ENCODE data around the gene GRK2. TPM values are rescaled to one million over a fixed set of nuclear protein-coding genes. Genes with fewer than 3 reads are reported as not detected.
A peak's percentile ranks its signal among the peaks of the same experiment; 100 is the strongest.

Gene GRK2
- total and polyA plus RNA-seq, 9 of the 15 experiments (the other 6 are each of a cell fraction or from before 2014, with no cell fraction given): 0.24 to 95.8 (median 56.5) TPM

DNA sequence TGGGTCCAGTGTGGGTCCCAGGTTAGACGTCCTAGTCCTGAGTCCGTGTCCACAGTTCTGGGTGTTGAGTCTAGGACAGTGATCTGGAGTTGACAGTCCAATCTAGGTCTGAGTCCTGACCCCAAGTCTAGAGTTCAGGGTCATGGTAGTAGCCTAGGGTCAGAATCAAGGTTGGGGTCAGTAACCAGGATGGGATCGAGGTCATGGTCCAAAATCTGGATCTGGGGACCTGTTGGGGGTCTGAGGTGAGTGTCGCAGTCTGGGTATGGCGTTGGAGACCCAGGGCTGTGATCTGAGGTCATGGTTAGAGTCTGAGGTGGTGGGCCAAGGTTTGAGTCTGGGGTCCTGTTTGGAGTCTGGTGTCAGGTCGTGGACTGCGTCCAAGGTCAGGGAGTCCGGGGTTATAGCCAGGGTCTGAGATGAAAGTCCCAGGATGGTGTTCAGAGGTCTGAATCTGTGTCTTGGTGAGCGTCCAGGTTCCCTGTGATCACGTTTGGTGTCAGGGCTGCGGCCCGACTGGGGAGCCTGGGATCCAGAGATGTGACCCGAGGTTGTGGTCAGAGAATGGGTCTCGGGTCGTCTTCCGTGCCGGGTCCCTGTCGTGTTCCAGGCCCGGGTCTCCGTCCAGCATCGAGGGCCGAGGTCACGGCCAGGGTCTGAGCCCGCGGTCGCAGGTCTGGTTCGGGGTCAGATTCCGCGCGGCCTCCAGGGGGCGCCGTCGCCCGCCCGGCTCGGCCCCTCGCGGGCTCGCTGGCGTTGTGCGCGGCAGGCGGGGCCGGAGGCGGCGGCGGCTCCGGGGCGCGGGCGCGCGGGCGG is 432 bp upstream of the GRK2 start (continued):
- TF ChIP-seq SMC3 (conservative IDR thresholded peaks at IDR 0.05; ENCODE audit: insufficient read depth, low read depth, low read length) (peak; percentile 71), GTF2F1 (IDR thresholded peaks at IDR 0.05; ENCODE audit: low read depth, low read length) (no peak), SMAD4 (CRISPR knock-in tag; conservative IDR thresholded peaks at IDR 0.05) (peak; percentile 38; the same call in 1 of the 2 replicates), MEIS2 (IDR thresholded peaks at IDR 0.05; ENCODE audit: partially characterized antibody) (no peak), ZNF830 (CRISPR knock-in tag; IDR thresholded peaks at IDR 0.05) (no peak), ZNF764 (CRISPR knock-in tag; IDR thresholded peaks at IDR 0.05; ENCODE audit: low read depth) (no peak), MCM2 (IDR thresholded peaks at IDR 0.05; ENCODE audit: low read depth) (no peak), STAG1 (CRISPR knock-in tag; IDR thresholded peaks at IDR 0.05; ENCODE audit: borderline replicate concordance) (peak; percentile 30; the same call in 1 of the 2 replicates), KAT7 (CRISPR knock-in tag; IDR thresholded peaks at IDR 0.05; ENCODE audit: borderline replicate concordance) (0 out of 2 replicates have a peak, but pooled peaks have one; percentile 36), ZBTB7A (IDR thresholded peaks at IDR 0.05; ENCODE audit: borderline replicate concordance, control insufficient read depth, low read depth, low read length) (peak; percentile 89), SIN3A (IDR thresholded peaks at IDR 0.05; ENCODE audit: borderline replicate concordance in 2 of 2, control insufficient read depth in 1 of 2, low read depth in 2 of 2, low read length in 2 of 2) (peak in 1 of 2 experiments; percentile 12; a peak in 1 of 4 replicates), ZNF12 (CRISPR knock-in tag; IDR thresholded peaks at IDR 0.05) (no peak), NR4A1 (CRISPR knock-in tag; IDR thresholded peaks at IDR 0.05) (no peak), NR4A1 (tag; IDR thresholded peaks at IDR 0.05) (no peak)
- TF ChIP-seq, protein P1, sequence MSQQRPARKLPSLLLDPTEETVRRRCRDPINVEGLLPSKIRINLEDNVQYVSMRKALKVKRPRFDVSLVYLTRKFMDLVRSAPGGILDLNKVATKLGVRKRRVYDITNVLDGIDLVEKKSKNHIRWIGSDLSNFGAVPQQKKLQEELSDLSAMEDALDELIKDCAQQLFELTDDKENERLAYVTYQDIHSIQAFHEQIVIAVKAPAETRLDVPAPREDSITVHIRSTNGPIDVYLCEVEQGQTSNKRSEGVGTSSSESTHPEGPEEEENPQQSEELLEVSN (IDR thresholded peaks at IDR 0.05; ENCODE audit: borderline replicate concordance in 1 of 2, extremely low read depth in 1 of 2, insufficient read depth in 1 of 2, insufficient read length in 1 of 2, low read depth in 1 of 2, low read length in 1 of 2, poor library complexity in 1 of 2, severe bottlenecking in 1 of 2): peak in 1 of 2 experiments; percentile 21
- TF ChIP-seq, protein P2, sequence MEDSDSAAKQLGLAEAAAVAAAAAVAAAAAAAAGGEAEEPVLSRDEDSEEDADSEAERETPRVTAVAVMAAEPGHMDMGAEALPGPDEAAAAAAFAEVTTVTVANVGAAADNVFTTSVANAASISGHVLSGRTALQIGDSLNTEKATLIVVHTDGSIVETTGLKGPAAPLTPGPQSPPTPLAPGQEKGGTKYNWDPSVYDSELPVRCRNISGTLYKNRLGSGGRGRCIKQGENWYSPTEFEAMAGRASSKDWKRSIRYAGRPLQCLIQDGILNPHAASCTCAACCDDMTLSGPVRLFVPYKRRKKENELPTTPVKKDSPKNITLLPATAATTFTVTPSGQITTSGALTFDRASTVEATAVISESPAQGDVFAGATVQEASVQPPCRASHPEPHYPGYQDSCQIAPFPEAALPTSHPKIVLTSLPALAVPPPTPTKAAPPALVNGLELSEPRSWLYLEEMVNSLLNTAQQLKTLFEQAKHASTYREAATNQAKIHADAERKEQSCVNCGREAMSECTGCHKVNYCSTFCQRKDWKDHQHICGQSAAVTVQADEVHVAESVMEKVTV (CRISPR knock-in tag; IDR thresholded peaks at IDR 0.05): peak; percentile 52; the same call in 1 of the 2 replicates
- TF ChIP-seq, protein P3, sequence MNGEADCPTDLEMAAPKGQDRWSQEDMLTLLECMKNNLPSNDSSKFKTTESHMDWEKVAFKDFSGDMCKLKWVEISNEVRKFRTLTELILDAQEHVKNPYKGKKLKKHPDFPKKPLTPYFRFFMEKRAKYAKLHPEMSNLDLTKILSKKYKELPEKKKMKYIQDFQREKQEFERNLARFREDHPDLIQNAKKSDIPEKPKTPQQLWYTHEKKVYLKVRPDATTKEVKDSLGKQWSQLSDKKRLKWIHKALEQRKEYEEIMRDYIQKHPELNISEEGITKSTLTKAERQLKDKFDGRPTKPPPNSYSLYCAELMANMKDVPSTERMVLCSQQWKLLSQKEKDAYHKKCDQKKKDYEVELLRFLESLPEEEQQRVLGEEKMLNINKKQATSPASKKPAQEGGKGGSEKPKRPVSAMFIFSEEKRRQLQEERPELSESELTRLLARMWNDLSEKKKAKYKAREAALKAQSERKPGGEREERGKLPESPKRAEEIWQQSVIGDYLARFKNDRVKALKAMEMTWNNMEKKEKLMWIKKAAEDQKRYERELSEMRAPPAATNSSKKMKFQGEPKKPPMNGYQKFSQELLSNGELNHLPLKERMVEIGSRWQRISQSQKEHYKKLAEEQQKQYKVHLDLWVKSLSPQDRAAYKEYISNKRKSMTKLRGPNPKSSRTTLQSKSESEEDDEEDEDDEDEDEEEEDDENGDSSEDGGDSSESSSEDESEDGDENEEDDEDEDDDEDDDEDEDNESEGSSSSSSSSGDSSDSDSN (IDR thresholded peaks at IDR 0.05; ENCODE audit: borderline replicate concordance in 1 of 2, low read depth in 2 of 2, low read length in 2 of 2): 0 out of 4 replicates have a peak, but pooled peaks of 1 of the 2 experiments have one; percentile 61
- TF ChIP-seq, protein P4, sequence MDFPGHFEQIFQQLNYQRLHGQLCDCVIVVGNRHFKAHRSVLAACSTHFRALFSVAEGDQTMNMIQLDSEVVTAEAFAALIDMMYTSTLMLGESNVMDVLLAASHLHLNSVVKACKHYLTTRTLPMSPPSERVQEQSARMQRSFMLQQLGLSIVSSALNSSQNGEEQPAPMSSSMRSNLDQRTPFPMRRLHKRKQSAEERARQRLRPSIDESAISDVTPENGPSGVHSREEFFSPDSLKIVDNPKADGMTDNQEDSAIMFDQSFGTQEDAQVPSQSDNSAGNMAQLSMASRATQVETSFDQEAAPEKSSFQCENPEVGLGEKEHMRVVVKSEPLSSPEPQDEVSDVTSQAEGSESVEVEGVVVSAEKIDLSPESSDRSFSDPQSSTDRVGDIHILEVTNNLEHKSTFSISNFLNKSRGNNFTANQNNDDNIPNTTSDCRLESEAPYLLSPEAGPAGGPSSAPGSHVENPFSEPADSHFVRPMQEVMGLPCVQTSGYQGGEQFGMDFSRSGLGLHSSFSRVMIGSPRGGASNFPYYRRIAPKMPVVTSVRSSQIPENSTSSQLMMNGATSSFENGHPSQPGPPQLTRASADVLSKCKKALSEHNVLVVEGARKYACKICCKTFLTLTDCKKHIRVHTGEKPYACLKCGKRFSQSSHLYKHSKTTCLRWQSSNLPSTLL (IDR thresholded peaks at IDR 0.05): no peak

All from K562 (cell line).